WTC11 (cell line): Measurements from ENCODE around the gene KCNJ16. TPM values are rescaled to one million over a fixed set of nuclear protein-coding genes. Genes with fewer than 3 reads are reported as not detected.

ENCODE experiments used
- ATAC-seq: fragments of 200-7000 bp; cut with Tn5 transposase; 2 replicates; pipeline ENCODE4 v1.10.0; 2021; ENCODE audit warnings: mild to moderate bottlenecking, moderate library complexity
- CTCF ChIA-PET: fragments of 300-600 bp; sonication (Branson Sonifier 250); formaldehyde crosslinking; loops from one replicate; lab custom pipeline; 2021; ENCODE audit warnings: antibody characterized with exemption; lab: Charles Lee
- POLR2A ChIA-PET: fragments of 350-600 bp; sonication (Branson Sonifier 250); formaldehyde crosslinking; loops from one replicate; lab custom pipeline; 2021; ENCODE audit warnings: antibody characterized with exemption; lab: Charles Lee
- DNase-seq: peaks from one replicate; pipeline ENCODE4 v3.0.0; 2021; ENCODE audit warnings: low spot score
- H3K27ac Mint-ChIP-seq: 2 replicates; pipeline ENCODE4 v1.8.0; 2021; ENCODE audit warnings: mixed read lengths
- H3K27me3 Mint-ChIP-seq: 2 replicates; pipeline ENCODE4 v1.8.0; 2021; ENCODE audit warnings: low read depth, mild to moderate bottlenecking, moderate library complexity, mixed read lengths
- H3K36me3 Mint-ChIP-seq: 2 replicates; pipeline ENCODE4 v1.8.0; 2021; ENCODE audit warnings: mixed read lengths
- H3K4me1 Mint-ChIP-seq: 2 replicates; pipeline ENCODE4 v1.8.0; 2022; ENCODE audit warnings: mixed read lengths
- H3K4me3 Mint-ChIP-seq: 2 replicates; pipeline ENCODE4 v1.8.0; 2021; ENCODE audit warnings: mild to moderate bottlenecking, moderate library complexity, mixed read lengths
- H3K9me3 Mint-ChIP-seq: 2 replicates; pipeline ENCODE4 v1.8.0; 2021; ENCODE audit warnings: mixed read lengths
- CREM ChIP-seq: sonication (generic); formaldehyde crosslinking; IDR thresholded peaks from 2 replicates; pipeline ENCODE4 v1.8.1; 2022; ENCODE audit warnings: mild to moderate bottlenecking, missing genetic modification reagents, moderate library complexity
- FOXJ3 ChIP-seq: sonication (generic); formaldehyde crosslinking; IDR thresholded peaks from 2 replicates; pipeline ENCODE4 v1.9.0; 2021; ENCODE audit warnings: missing genetic modification reagents, mild to moderate bottlenecking, borderline replicate concordance
- GRHL2 ChIP-seq: fragments of 250-450 bp; sonication (Bioruptor Pico); IDR thresholded peaks from 2 replicates; pipeline ENCODE4 v1.8.0; 2022; ENCODE audit warnings: mild to moderate bottlenecking, moderate library complexity; ENCODE audit not compliant: insufficient replicate concordance, severe bottlenecking
- HMGA2 ChIP-seq: fragments of 250-450 bp; sonication (Bioruptor Pico); IDR thresholded peaks from 2 replicates; pipeline ENCODE4 v1.4.0; 2021; ENCODE audit warnings: mild to moderate bottlenecking, moderate library complexity
- SMAD3 ChIP-seq: sonication (generic); formaldehyde crosslinking; IDR thresholded peaks from 2 replicates; pipeline ENCODE4 v1.8.0; 2022; ENCODE audit warnings: missing genetic modification reagents, mild to moderate bottlenecking, borderline replicate concordance
- TCF7 ChIP-seq: sonication (generic); formaldehyde crosslinking; IDR thresholded peaks from 2 replicates; pipeline ENCODE4 v1.8.0; 2022; ENCODE audit warnings: mild to moderate bottlenecking, low read depth, missing genetic modification reagents, moderate library complexity
- TEAD4 ChIP-seq: sonication (generic); formaldehyde crosslinking; IDR thresholded peaks from 2 replicates; pipeline ENCODE4 v1.8.0; 2022; ENCODE audit warnings: mild to moderate bottlenecking, missing genetic modification reagents
- ZNF423 ChIP-seq: fragments of 250-450 bp; sonication (Bioruptor Pico); IDR thresholded peaks from 2 replicates; pipeline ENCODE4 v2.1.2; 2022; ENCODE audit warnings: mild to moderate bottlenecking, moderate library complexity
- total RNA-seq: library from RNA; stranded (reverse); gene quantifications from 3 replicates; pipeline ENCODE4 v1.2.3, GENCODE V29; 2021
- TF ChIP-seq, protein P1 (sequence below): sonication (generic); formaldehyde crosslinking; IDR thresholded peaks from 2 replicates; pipeline ENCODE4 v1.8.0; 2022; ENCODE audit warnings: mild to moderate bottlenecking, missing genetic modification reagents
- TF ChIP-seq, protein P2 (sequence below): sonication (generic); formaldehyde crosslinking; IDR thresholded peaks from 2 replicates; pipeline ENCODE4 v1.8.0; 2023; ENCODE audit warnings: mild to moderate bottlenecking, missing genetic modification reagents
- TF ChIP-seq, protein P3 (sequence below): fragments of 250-450 bp; sonication (Bioruptor Pico); IDR thresholded peaks from 2 replicates; pipeline ENCODE4 v1.9.0; 2021; ENCODE audit warnings: moderate library complexity, mild to moderate bottlenecking, inconsistent platforms, borderline replicate concordance
- TF ChIP-seq, protein P4 (sequence below): sonication (generic); formaldehyde crosslinking; IDR thresholded peaks from 2 replicates; pipeline ENCODE4 v1.8.0; 2022; ENCODE audit warnings: mild to moderate bottlenecking, missing genetic modification reagents
- TF ChIP-seq, protein P5 (sequence below): sonication (generic); formaldehyde crosslinking; IDR thresholded peaks from 2 replicates; pipeline ENCODE4 v1.8.0; 2022; ENCODE audit warnings: mild to moderate bottlenecking, missing genetic modification reagents
- TF ChIP-seq, protein P6 (sequence below): sonication (generic); formaldehyde crosslinking; IDR thresholded peaks from 2 replicates; pipeline ENCODE4 v1.8.0; 2022; ENCODE audit warnings: missing genetic modification reagents
- TF ChIP-seq, protein P7 (sequence below): sonication (generic); formaldehyde crosslinking; IDR thresholded peaks from 2 replicates; pipeline ENCODE4 v1.8.1; 2022; ENCODE audit warnings: mild to moderate bottlenecking, missing genetic modification reagents, moderate library complexity, borderline replicate concordance

KCNJ16 gene
- total RNA-seq, 1 experiment from 2014 or later = not detected

DNA sequence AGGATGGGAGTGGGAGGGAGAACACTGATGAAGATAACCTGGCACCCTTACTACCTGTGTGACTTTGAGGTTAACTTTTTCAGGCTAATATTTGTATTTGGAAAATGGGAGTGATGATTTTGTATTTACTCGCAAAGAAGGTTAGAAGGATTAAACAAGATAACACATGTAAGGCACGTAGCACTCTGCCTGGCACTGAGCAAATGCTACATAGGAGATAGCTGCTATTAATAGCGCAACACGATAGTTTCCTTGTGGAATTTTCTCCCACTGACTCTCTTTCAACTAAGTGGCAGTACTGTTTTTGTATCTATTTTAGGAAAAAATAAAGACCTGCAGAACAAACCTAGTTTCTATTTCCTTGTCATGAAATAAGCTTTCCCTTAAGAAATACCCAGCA is 15.4 kb upstream of the KCNJ16 start:
- Mint-ChIP-seq H3K4me1 (peaks cover 14% of the 10 kb centered on the region), H3K27me3 (no peaks in the 10 kb centered on the region), H3K27ac (no peak overlapping the region), H3K9me3 (no peaks in the 10 kb centered on the region), H3K4me3 (no peak overlapping the region), H3K36me3 (no peaks in the 10 kb centered on the region)
- TF ChIP-seq, protein P1, sequence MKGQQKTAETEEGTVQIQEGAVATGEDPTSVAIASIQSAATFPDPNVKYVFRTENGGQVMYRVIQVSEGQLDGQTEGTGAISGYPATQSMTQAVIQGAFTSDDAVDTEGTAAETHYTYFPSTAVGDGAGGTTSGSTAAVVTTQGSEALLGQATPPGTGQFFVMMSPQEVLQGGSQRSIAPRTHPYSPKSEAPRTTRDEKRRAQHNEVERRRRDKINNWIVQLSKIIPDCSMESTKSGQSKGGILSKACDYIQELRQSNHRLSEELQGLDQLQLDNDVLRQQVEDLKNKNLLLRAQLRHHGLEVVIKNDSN (CRISPR knock-in tag) = no peak
- TF ChIP-seq, protein P2, sequence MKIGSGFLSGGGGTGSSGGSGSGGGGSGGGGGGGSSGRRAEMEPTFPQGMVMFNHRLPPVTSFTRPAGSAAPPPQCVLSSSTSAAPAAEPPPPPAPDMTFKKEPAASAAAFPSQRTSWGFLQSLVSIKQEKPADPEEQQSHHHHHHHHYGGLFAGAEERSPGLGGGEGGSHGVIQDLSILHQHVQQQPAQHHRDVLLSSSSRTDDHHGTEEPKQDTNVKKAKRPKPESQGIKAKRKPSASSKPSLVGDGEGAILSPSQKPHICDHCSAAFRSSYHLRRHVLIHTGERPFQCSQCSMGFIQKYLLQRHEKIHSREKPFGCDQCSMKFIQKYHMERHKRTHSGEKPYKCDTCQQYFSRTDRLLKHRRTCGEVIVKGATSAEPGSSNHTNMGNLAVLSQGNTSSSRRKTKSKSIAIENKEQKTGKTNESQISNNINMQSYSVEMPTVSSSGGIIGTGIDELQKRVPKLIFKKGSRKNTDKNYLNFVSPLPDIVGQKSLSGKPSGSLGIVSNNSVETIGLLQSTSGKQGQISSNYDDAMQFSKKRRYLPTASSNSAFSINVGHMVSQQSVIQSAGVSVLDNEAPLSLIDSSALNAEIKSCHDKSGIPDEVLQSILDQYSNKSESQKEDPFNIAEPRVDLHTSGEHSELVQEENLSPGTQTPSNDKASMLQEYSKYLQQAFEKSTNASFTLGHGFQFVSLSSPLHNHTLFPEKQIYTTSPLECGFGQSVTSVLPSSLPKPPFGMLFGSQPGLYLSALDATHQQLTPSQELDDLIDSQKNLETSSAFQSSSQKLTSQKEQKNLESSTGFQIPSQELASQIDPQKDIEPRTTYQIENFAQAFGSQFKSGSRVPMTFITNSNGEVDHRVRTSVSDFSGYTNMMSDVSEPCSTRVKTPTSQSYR (CRISPR knock-in tag) = no peak
- TF ChIP-seq, protein P3, sequence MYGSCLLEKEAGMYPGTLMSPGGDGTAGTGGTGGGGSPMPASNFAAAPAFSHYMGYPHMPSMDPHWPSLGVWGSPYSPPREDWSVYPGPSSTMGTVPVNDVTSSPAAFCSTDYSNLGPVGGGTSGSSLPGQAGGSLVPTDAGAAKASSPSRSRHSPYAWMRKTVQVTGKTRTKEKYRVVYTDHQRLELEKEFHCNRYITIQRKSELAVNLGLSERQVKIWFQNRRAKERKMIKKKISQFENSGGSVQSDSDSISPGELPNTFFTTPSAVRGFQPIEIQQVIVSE (CRISPR knock-in tag) = no peak
- TF ChIP-seq, protein P4, sequence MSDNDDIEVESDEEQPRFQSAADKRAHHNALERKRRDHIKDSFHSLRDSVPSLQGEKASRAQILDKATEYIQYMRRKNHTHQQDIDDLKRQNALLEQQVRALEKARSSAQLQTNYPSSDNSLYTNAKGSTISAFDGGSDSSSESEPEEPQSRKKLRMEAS = no peak
- TF ChIP-seq TCF7 (CRISPR knock-in tag) = no peak
- TF ChIP-seq, protein P5, sequence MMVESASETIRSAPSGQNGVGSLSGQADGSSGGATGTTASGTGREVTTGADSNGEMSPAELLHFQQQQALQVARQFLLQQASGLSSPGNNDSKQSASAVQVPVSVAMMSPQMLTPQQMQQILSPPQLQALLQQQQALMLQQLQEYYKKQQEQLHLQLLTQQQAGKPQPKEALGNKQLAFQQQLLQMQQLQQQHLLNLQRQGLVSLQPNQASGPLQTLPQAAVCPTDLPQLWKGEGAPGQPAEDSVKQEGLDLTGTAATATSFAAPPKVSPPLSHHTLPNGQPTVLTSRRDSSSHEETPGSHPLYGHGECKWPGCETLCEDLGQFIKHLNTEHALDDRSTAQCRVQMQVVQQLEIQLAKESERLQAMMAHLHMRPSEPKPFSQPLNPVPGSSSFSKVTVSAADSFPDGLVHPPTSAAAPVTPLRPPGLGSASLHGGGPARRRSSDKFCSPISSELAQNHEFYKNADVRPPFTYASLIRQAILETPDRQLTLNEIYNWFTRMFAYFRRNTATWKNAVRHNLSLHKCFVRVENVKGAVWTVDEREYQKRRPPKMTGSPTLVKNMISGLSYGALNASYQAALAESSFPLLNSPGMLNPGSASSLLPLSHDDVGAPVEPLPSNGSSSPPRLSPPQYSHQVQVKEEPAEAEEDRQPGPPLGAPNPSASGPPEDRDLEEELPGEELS = no peak
- TF ChIP-seq, protein P6, sequence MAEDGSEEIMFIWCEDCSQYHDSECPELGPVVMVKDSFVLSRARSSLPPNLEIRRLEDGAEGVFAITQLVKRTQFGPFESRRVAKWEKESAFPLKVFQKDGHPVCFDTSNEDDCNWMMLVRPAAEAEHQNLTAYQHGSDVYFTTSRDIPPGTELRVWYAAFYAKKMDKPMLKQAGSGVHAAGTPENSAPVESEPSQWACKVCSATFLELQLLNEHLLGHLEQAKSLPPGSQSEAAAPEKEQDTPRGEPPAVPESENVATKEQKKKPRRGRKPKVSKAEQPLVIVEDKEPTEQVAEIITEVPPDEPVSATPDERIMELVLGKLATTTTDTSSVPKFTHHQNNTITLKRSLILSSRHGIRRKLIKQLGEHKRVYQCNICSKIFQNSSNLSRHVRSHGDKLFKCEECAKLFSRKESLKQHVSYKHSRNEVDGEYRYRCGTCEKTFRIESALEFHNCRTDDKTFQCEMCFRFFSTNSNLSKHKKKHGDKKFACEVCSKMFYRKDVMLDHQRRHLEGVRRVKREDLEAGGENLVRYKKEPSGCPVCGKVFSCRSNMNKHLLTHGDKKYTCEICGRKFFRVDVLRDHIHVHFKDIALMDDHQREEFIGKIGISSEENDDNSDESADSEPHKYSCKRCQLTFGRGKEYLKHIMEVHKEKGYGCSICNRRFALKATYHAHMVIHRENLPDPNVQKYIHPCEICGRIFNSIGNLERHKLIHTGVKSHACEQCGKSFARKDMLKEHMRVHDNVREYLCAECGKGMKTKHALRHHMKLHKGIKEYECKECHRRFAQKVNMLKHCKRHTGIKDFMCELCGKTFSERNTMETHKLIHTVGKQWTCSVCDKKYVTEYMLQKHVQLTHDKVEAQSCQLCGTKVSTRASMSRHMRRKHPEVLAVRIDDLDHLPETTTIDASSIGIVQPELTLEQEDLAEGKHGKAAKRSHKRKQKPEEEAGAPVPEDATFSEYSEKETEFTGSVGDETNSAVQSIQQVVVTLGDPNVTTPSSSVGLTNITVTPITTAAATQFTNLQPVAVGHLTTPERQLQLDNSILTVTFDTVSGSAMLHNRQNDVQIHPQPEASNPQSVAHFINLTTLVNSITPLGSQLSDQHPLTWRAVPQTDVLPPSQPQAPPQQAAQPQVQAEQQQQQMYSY (CRISPR knock-in tag) = no peak
- TF ChIP-seq SMAD3 (CRISPR knock-in tag) = no peak
- no peak for TF ChIP-seq TEAD4
- TF ChIP-seq ZNF423 = no peak
- ATAC-seq (no peak), DNase-seq (no peak)
- CTCF ChIA-PET = no interaction called here
- POLR2A ChIA-PET = no interaction called here

DNA sequence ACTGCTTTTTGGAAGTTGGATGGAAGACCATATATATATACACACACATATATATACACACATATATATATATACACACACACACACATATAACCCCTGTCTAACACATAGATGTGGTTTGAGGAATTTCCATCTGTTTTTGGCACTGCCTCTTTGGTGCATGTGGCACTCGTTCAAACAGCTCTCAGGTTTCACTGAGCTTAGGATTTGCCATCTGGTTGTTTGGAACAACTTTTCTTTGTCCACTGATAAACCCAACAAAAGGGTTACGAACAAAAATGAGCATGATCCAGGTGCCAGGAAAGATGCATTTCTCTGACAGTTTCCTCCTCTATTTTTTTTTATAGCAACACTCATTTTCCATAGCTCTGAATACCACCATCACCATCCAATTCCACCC is 14.6 kb upstream of the KCNJ16 start:
- Mint-ChIP-seq H3K9me3 (no peaks in the 10 kb centered on the region), H3K36me3 (no peaks in the 10 kb centered on the region), H3K27ac (no peak overlapping the region), H3K27me3 (no peaks in the 10 kb centered on the region), H3K4me3 (no peak overlapping the region), H3K4me1 (peaks cover 7% of the 10 kb centered on the region)
- TF ChIP-seq, protein P7, sequence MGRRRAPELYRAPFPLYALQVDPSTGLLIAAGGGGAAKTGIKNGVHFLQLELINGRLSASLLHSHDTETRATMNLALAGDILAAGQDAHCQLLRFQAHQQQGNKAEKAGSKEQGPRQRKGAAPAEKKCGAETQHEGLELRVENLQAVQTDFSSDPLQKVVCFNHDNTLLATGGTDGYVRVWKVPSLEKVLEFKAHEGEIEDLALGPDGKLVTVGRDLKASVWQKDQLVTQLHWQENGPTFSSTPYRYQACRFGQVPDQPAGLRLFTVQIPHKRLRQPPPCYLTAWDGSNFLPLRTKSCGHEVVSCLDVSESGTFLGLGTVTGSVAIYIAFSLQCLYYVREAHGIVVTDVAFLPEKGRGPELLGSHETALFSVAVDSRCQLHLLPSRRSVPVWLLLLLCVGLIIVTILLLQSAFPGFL (CRISPR knock-in tag) = no peak
- TF ChIP-seq FOXJ3 (no peak), CREM (CRISPR knock-in tag) (no peak), GRHL2 (CRISPR knock-in tag) (no peak), HMGA2 (no peak)
- TF ChIP-seq, protein P5 = no peak
- TF ChIP-seq, protein P1 (CRISPR knock-in tag) = no peak
- TF ChIP-seq, protein P6 (CRISPR knock-in tag) = no peak
- ATAC-seq (no peak), DNase-seq (no peak)
- ChIA-PET CTCF (no interaction called here), POLR2A (no interaction called here)
